OCI-M2 (cell line): Measurements from ENCODE around the gene FARP1.
"Not testable (repeated sequence)": the region's sequence is repeated elsewhere in the genome, so short reads cannot be mapped to it uniquely, and the experiment has no call there.

Experiments
- DNase-seq: peaks from one replicate; lab custom pipeline; 2025; ENCODE audit not compliant: unreplicated experiment; lab: John Stamatoyannopoulos, UW

Gene FARP1

DNA sequence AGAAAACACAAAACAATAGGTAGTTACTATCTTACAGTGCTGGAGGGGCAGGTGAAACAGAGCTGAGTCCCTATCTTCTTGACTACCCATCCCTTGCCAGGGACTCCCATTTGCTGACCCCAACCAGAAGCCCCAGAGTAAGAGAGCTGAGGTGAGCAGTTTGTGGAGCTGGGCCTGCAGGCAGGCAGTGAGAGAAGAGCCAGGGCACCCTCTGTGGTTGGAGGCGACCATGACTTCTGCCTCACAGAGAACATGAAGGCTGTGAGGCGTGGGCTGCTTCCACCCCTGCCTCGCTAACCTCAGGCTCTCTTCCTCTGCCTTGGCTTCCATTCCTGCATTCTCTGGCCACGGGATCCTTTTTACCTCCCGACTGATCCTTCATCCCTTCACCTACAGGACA lies 81.7 kb downstream of the FARP1 start:
- DNase-seq = no peak

DNA sequence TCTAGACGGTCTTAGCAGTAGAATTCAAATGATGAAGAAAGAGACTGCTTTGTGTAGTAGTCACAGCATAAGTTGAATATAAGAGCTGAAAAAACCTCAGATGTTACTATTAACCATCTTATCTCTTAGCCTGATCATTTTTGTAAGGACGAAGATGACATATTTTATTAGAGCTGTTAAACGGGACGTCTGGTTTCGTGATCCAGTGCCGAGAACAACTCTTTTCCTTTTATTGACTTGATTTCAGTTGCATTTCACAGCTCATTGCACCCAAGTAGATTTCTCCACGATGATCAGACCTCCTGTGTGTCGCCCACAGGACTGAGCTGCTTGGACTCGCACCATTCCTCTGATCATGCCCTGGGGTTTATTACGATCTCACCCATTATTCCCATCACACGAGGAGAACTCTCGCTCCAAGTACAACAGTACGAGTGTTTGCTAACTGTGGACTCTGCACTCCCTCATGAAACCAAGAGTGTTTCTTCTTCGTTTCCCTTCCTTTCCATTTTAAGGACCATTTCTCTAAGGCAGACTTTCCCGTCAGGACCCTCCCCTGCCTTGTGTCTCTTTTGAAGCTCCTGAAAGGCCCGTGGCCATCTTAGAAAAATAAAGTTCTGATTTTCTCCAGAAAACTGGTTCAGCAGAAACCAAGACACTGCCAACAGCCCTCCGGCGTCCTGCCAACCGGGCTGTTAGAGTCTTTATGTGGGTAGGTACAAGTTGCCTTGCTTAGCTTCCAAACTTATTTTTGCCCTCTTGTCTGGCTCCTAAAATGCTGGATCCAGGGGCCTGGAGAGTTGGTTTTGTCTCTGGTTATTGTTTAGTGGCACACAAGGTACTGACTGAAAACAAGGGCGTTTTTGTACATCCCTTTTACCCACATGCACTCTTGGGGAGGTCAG lies 82.4 kb downstream of the FARP1 start:
- DNase-seq = no peak

DNA sequence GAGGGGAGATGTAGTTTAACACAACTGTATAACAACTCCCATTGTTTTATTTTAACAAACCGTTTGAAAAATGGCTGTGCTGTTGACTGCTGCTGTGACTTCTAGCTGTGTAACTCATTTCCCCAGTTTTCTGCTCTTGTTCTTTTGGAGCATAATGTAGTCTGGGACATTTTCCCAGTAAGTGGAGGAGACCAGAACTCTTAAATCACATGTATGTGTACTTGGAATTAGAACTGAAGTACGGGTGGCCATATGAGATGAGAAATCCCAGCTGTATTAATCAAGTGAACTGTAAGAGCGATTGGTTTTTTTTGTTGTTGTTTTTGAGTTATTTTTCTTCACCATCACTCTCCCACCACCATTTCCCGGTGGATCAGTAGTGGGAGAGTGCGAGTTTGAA lies 83.6 kb downstream of the FARP1 start:
- no peak for DNase-seq

DNA sequence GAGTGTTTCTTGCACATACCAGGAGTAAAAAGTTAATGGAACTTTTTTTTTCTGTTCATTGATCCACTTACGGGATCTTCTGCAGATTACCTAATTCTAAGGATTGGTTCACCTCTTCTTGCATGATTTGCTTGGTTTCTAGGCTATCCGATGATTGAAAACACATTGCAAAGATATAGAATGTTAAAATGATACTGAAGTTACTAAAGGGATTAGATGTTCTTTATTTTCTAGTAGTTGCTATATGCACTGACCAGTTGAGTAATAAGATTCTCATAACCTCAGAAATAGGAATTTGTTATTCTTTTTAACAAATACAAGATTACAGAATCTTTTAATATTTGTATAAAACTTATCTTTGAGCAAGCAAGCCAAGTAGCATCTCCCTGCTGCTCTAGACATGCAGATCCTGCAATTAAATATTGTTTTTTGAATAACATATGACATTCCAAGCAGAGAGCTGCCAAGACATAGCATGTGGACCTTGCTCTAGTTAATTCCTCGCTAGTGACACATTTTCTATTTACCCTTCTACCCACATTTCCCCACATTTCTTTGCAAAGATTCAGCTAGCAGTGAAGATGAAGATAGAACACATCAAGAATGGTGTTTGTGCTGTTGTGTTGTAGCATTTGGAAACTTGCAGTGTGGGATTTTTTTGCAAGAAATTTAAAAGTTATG lies 85.9 kb downstream of the FARP1 start:
- DNase-seq = no peak

DNA sequence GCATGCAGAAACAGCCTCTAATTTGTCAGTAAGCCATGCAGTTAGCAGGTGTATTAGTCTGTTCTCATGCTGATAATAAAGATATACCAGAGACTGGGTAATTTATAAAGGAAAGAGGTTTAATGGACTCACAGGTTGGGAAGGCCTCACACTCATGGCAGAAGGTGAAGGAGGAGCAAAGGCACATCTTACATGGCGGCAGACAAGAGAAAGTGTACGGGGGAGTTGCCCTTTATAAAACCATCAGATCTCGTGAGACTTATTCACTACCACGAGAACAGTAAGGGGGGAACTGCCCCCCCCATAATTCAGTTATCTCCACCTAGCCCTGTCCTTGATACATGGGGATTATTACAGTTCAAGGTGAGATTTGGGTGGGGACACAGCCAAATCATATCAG lies 87.9 kb downstream of the FARP1 start:
- DNase-seq = not testable (repeated sequence)

DNA sequence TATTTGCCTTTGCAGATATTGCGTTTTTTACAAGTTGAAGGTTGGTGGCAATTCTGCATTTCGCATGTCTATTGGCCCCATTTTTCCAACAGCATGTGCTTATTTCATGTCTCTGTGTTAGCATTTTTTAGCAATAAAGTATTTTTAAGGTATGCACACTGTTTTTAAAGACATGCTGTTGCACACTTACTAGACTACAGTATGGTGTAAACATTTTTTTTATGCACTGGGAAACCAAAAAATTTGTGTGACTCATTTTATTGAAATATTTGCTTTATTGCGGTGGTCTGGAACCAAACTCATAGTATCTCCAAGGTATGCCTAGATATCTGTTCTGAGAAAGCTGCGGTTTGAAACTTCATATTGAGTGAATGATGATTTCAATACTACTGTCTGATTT lies 89.6 kb downstream of the FARP1 start:
- no peak for DNase-seq

DNA sequence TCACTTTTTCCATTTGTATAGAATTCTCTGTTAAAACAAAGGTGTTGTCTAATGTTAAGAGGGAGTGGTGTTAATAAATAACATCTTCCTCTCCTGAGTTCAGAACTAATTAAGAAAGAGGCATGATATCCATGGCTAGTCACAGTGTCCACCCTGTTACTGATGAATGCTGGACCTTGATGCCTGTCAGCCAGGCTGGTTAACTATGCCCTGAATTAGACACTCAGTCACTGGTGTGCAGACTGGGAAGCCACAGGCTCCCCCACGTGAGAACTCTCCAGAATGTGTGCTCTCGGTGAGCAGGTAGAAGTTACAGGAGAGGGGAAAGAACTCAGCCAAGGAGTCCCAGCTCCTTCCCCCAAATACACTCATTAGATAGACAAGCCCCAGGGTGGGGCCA lies 90.2 kb downstream of the FARP1 start:
- DNase-seq = no peak

DNA sequence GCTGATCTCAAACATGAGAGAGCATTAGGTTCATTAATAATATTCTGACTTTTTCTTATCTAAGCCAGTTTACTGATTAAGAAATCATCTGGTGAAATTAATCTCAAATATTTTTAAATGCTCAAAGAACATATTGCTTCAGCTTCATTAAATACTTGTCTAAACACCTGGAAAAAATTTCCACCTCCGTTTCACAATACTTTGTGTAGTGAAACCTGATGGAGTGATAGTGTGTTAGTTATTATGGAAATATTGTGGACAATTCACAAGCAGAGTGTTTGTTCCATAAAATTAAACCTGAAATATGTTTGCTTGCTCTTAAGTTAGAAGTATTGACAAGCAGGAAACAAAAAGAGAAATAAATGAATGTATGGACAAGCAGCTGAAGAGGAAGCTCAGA lies 91.5 kb downstream of the FARP1 start:
- no peak for DNase-seq

DNA sequence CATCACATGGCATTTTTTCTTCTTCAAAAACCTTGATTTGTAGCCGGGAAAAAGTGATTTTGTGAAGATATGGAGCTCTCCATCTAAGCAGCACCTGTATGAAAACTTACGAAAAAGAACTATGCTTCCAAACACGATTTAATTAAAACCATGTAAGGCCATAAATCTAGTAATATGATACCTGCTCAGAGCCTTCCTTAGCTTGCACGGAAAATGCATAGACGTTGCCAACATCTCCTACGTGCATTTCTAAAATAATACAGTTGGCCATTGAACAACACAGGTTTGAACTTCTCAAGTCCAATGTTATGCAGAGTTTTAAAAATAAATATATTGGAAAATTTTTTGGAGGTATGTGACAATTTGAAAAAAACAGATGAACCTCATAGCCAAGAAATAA lies 93.3 kb downstream of the FARP1 start:
- DNase-seq = no peak

DNA sequence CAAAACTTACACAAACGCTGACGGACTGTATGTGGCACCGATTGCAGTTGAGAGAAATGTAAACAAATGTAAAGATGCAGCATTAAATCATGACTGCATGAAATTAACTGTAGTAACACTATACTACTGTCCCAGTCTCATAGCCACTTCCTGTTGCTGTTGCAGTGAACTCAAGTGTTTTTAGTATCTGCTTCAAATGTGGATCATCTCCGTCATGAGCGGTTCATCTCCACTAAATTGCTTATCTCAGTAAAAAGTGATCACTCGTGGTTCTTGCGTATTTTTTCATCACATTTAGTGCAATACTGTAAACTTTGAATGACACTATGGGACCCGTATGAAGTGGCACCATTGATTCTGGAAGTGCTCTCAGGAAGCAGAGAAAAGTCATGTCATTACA lies 94.4 kb downstream of the FARP1 start:
- DNase-seq = no peak

DNA sequence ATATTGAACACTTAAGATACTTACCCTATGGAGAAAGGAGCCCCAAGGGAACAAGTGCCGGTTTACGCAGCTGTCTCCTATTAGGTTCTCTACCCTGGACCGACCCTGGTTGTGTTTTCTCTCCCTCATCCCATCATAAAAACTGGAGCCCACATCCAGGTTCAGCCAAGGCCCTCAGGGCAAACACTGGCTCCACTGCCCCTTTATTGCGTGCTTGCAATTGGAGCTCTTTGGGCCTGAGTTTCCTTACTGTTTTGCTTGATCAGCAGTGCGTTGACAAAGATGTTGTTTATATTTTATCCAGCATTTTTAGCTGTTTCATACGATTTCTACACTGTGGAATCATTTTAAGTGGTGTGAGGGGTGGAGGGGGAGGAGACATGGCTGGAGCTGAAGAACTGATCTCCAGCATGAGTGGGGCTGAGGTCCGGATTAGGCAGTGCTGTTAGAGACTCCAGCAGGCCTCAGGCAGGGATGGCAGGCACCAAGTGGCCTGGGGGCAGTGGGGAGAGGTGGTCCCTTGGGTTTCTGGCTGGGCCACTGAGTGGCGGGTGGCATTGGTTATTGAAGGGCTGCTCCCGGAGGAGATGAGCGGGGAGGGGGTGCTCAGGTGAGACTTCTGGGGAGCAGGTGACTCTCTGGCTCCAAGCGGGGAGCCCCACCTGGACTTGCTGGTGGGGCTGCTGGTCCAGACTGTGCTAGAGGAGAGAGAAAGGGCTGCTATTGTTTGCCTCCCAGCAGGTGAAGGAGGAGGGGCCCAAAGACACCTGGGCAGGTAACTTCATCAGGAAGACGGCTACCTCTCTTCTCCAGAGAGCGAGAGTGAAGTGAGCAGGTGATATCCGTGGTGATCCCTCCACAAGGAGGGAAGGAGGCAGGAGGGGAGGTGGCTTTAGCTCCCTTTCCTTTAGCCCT lies 96.5 kb downstream of the FARP1 start:
- no peak for DNase-seq

DNA sequence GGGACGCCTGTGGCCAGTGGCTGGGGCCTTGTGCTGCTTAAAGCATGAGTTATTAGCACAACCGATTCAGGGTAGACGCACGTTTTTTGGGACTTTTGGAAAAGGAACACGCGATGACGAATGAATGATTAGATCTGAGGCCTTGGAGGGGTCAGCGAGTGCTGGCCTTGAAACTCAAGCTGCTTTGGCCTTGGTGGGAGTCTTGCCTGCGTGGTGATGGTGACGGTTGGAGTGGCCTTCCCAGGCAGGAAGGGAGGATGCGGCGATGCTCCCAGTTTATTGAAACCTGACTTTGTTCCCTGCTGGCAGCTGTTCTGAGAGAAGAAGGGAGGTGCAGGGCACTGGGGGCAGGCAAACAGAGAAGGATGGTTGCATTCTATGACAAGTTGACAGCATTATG lies 97.2 kb downstream of the FARP1 start:
- no peak for DNase-seq

DNA sequence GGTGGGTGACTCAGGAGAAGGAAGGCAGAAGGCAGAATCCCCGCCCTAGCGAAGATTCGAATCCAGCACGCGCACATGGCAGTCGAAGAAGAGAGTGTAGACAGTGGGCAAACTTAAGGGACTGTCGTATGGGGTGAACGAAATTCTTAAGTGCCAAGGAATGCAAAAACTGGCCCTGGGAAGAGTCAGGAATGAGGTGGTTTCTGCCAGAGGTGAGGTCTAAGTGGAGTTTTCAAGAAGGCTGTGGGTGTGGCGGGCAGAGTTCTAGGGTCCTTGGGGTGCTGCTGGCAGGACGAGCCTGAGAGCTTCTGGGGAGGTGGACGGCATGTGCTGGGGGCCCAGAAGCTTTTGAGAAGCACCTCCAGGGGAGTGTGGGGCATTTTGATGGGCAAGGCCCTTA lies 98.1 kb downstream of the FARP1 start:
- DNase-seq = no peak

DNA sequence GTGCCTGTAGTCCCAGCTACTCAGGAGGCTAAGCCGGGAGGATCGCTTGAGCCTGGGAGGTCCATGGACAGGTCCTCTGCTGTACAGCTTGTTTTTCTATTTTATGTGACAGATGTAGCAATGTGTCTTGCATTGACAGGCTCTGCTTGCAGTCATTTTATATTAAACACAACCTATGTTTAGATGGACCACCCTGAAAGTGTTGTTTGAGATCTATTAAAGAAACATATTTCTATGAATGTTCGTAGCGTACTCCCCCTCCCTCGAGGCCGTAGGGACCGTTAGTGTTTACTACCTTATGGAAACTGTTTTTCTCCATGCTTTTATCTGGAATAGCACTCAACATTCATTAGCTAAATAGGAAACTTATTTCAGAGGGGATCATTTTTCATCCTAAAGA lies 99.1 kb downstream of the FARP1 start:
- no peak for DNase-seq

DNA sequence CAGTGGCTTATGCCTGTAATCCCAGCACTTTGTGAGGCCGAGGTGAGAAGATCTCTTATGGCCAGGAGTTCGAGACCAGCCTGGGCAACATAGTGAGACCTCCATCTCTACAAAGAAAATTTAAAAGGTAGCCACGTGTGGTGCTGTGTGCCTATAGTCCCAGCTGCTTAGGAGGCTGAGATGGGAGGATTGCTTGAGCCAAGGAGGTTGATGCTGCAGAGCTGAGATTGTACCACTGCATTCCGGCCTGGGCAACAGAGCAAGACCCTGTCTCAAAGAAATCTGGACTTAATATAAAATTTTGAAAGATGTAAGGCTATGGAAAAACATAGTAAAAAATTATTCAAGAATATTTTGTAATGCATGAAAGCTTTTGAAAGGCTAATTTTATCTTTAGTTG lies 99.5 kb downstream of the FARP1 start:
- DNase-seq = no peak

DNA sequence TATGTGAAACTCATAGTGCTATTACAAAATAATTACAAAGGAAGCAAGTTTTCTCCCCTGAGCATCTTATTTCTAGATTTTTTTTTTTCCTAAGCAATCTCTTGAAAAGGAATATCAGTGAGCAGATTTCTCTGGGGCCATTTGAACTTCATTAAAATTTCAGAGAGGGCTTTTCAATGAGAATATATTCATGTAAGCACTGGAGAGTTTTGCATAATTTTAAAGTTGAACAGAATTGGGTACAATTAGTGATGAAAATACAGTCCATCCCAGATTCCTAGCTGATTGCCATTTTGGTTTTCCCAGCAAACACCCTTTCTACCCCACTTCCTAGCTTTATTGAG lies 101.0 kb downstream of the FARP1 start:
- no peak for DNase-seq

DNA sequence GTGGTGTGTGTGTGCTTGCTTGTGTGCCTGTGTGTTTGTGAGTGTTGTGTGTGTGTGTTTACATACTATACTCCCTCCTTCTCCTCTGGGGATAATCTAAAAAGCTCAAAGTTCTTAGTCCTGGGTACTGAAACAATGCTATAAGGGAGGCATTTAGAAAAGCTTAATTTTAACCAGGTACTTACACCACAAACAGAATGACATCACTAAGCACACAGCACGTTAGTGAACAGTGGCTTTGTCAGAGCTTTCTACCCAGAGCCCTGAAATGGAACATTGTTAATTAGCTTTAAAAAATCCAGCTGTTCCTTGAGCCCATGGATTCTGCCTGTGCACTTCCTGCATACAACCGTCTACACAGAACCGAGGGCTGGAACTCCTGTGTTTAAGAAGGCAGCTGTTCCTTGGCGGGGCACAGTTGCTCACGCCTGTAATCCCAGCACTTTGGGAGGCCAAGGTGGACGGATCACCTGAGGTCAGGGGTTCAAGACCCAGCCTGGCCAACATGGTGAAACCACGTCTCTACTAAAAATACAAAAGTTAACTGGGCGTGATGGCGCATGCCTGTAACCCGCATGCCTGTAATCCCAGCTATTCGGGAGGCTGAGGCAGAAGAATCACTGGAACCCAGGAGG lies 103.8 kb downstream of the FARP1 start:
- DNase-seq = no peak

DNA sequence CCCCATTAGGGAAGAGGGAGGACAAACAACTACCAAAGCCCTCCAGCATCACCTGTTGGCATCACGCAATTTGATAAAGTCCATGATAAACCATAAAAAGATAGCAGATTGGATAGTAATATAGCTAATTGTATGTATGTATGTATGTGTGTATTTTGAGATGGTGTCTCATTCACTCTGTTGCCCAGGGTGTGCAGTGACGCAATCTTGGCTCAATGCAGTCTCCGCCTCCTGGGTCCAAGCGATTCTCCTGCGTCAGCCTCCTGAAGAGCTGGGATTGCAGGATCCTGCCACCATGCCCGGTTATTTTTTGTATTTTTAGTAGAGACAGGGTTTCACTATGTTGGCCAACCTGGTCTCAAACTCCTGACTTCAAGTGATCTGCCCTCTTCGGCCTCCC lies 108.8 kb downstream of the FARP1 start:
- no peak for DNase-seq

DNA sequence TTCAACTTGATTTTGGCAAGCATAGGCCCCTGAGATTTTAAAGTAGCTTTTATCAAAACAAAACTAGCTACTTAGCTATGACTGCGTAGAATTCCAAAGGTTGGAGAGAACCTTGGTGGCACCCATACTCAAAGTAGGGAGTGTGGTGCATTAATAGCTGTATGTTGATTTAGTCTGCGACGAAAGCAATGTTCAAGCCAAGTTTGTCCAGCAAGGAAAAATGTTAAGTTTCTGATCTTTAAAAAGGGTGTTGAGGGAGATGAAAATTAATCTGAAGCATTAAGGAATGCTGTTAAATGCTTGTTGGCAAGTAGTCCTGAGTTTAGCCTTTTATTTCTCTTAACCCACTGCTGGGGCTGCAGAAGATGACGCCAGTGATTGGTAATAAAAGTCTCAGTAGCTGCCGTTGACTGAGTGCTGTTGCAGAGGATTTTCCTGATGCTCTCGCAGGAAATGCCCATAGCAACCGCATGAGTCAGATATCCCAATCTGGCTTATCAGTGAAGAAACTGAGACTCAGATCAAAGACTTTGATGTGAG lies 110.1 kb downstream of the FARP1 start:
- DNase-seq = no peak

DNA sequence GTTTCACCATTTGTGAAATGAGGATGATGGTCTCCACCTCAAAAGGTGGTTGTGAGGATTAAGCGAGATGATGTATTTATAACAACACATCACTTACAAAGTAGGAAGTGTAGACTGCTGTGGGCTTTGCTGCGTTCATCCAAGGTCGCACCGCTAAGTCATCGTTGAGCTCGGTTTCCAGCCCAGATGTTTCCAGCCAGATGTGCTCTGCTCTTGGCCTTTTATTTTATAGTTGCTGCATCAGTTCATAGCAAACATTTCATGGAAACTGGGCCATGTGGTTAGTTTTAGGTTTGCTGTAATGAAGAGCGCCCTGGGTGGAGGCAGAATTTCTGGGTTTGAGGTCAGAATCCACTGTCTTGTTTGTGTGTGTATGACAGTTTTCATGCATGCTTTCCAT lies 110.6 kb downstream of the FARP1 start:
- DNase-seq = no peak

DNA sequence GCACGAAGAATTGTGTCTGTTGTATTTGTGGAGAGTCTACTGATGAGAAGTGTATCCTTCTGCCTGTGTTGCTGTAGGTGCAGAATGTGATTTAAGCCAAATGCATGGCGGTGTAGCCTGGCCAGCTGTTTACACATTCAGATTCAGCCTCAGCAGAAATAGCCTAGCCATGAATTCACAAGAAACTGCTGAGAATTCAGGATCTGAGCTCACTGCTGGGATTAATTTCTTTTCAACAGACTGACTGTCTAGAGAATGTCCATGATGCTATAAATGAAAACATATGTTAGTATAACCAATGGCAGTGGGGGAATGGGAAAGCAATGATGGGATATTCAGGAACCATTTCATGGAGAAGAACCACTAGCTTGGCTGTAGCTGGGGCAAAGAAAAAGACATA lies 111.6 kb downstream of the FARP1 start:
- no peak for DNase-seq
